ENCODE data around the gene ADISSP. TPM values are rescaled to one million over a fixed set of nuclear protein-coding genes. Genes with fewer than 3 reads are reported as not detected.

Gene ADISSP
- total RNA-seq, 1 donor from 2014 or later: 14.4 TPM

GRCh38 chr20:3755269-3755668 lies 12.3 kb downstream of the ADISSP start:
- DNase-seq: no peak

- no peak for DNase-seq
Observed at GRCh38 chr20:3754276-3754630, 13.3 kb downstream of the ADISSP start.

- no peak for DNase-seq
Observed at GRCh38 chr20:3753501-3754275, 13.9 kb downstream of the ADISSP start.

- DNase-seq: peak; percentile 64
Observed at GRCh38 chr20:3753098-3753497, 14.5 kb downstream of the ADISSP start.

GRCh38 chr20:3752386-3752759 lies 15.2 kb downstream of the ADISSP start:
- no peak for DNase-seq

GRCh38 chr20:3751675-3752385 lies 15.7 kb downstream of the ADISSP start:
- DNase-seq: no peak

GRCh38 chr20:3751305-3751674 lies 16.3 kb downstream of the ADISSP start:
- DNase-seq: no peak

- DNase-seq: no peak
Observed at GRCh38 chr20:3749689-3750531, 17.6 kb downstream of the ADISSP start.

- no peak for DNase-seq
Observed at GRCh38 chr20:3749087-3749688, 18.4 kb downstream of the ADISSP start.

GRCh38 chr20:3748073-3748472 lies 19.5 kb downstream of the ADISSP start:
- no peak for DNase-seq

- DNase-seq: no peak
Observed at GRCh38 chr20:3747471-3747870, 20.1 kb downstream of the ADISSP start.

GRCh38 chr20:3745686-3746173 lies 21.8 kb downstream of the ADISSP start:
- DNase-seq: no peak

GRCh38 chr20:3744806-3745685 lies 22.5 kb downstream of the ADISSP start:
- no peak for DNase-seq

GRCh38 chr20:3744037-3744436 lies 23.5 kb downstream of the ADISSP start:
- DNase-seq: no peak

- DNase-seq: no peak
Observed at GRCh38 chr20:3743251-3743650, 24.3 kb downstream of the ADISSP start.

GRCh38 chr20:3741836-3742458 lies 25.6 kb downstream of the ADISSP start:
- DNase-seq: no peak

- DNase-seq: no peak
Observed at GRCh38 chr20:3740615-3741301, 26.8 kb downstream of the ADISSP start.

GRCh38 chr20:3739926-3740451 lies 27.6 kb downstream of the ADISSP start:
- DNase-seq: no peak

GRCh38 chr20:3739054-3739925 lies 28.3 kb downstream of the ADISSP start:
- DNase-seq: no peak

All from skin of body (tissue), 2 donors.